HUES64 (cell line): ENCODE results near the gene KRT33B.

Experiments
- H3K27ac ChIP-seq: 2 replicates; pipeline ENCODE4 v1.7.0; 2013; ENCODE audit warnings: low read depth, low read length, inconsistent platforms
- H3K27me3 ChIP-seq: 2 replicates; pipeline ENCODE4 v1.6.1; 2013; ENCODE audit warnings: mild to moderate bottlenecking, low read length; ENCODE audit not compliant: insufficient read depth
- H3K36me3 ChIP-seq: 2 replicates; pipeline ENCODE4 v1.6.1; 2013; ENCODE audit warnings: mild to moderate bottlenecking, low read length; ENCODE audit not compliant: insufficient read depth
- H3K4me1 ChIP-seq: 2 replicates; pipeline ENCODE4 v1.6.1; 2013; ENCODE audit warnings: mild to moderate bottlenecking, low read length, moderate library complexity; ENCODE audit not compliant: insufficient read depth
- H3K4me3 ChIP-seq: 2 replicates; pipeline ENCODE4 v1.5.1; 2013; ENCODE audit warnings: mild to moderate bottlenecking, low read length, moderate library complexity
- H3K9ac ChIP-seq: 2 replicates; pipeline ENCODE4 v1.6.1; 2013; ENCODE audit warnings: mild to moderate bottlenecking, low read depth, low read length
- H3K9me3 ChIP-seq: 2 replicates; pipeline ENCODE4 v1.6.1; 2013; ENCODE audit warnings: low read depth, low read length; ENCODE audit not compliant: insufficient read depth
- WGBS: fragments of 150-250, 120-280 bp; methylation state at CpG from one replicate; pipeline ENCODE4 v1.1.7; 2013; ENCODE audit warnings: missing lambda C conversion rate; 5-methylcytosine and 5-hydroxymethylcytosine counted together

The KRT33B gene

GRCh38 chr17:41332239-41332638, 37.4 kb downstream of the KRT33B start:
- Histone ChIP-seq H3K9ac (no peak overlapping the region), H3K36me3 (no peaks in the 10 kb centered on the region), H3K27me3 (no peaks in the 10 kb centered on the region), H3K4me1 (no peaks in the 10 kb centered on the region), H3K9me3 (no peaks in the 10 kb centered on the region), H3K27ac (no peak overlapping the region), H3K4me3 (no peak overlapping the region)
- WGBS, result 94% methylated on average over 2 of the region's 2 CpGs

- WGBS, result 84% methylated on average over 7 of the region's 7 CpGs
- H3K27ac ChIP-seq, result no peak overlapping the region
- no peaks in the 10 kb centered on the region for H3K27me3 ChIP-seq
- H3K4me1 ChIP-seq, result no peaks in the 10 kb centered on the region
- H3K36me3 ChIP-seq, result no peaks in the 10 kb centered on the region
- H3K9me3 ChIP-seq, result no peaks in the 10 kb centered on the region
- no peak overlapping the region for H3K4me3 ChIP-seq
- H3K9ac ChIP-seq, result no peak overlapping the region
These were observed 38.0 kb downstream of the KRT33B start for GRCh38 chr17:41331606-41332005.

- Histone ChIP-seq H3K9me3 (no peaks in the 10 kb centered on the region), H3K9ac (no peak overlapping the region), H3K36me3 (no peaks in the 10 kb centered on the region), H3K4me1 (no peaks in the 10 kb centered on the region), H3K27ac (no peak overlapping the region), H3K4me3 (no peak overlapping the region), H3K27me3 (no peaks in the 10 kb centered on the region)
- 66% methylated on average over 11 of the region's 13 CpGs for WGBS
These were observed 40.2 kb downstream of the KRT33B start for GRCh38 chr17:41329279-41329948.

- H3K36me3 ChIP-seq, result no peaks in the 10 kb centered on the region
- no peak overlapping the region for H3K27ac ChIP-seq
- H3K9ac ChIP-seq, result no peak overlapping the region
- no peaks in the 10 kb centered on the region for H3K27me3 ChIP-seq
- H3K4me1 ChIP-seq, result no peaks in the 10 kb centered on the region
- H3K9me3 ChIP-seq, result no peaks in the 10 kb centered on the region
- no peak overlapping the region for H3K4me3 ChIP-seq
- WGBS, result 95% methylated on average over 7 of the region's 7 CpGs
These were observed 41.4 kb downstream of the KRT33B start for GRCh38 chr17:41328207-41328606.

- Histone ChIP-seq H3K4me1 (no peaks in the 10 kb centered on the region), H3K9me3 (no peaks in the 10 kb centered on the region), H3K9ac (no peak overlapping the region), H3K27ac (no peak overlapping the region), H3K4me3 (no peak overlapping the region), H3K27me3 (no peaks in the 10 kb centered on the region), H3K36me3 (no peaks in the 10 kb centered on the region)
- 94% methylated on average over 8 of the region's 8 CpGs for WGBS
These were observed 42.0 kb downstream of the KRT33B start for GRCh38 chr17:41327411-41328120.

GRCh38 chr17:41326173-41327145, 43.2 kb downstream of the KRT33B start:
- no peaks in the 10 kb centered on the region for H3K4me1 ChIP-seq
- H3K9ac ChIP-seq, result no peak overlapping the region

GRCh38 chr17:41325611-41326010, 44.0 kb downstream of the KRT33B start:
- H3K4me3 ChIP-seq, result no peak overlapping the region
- H3K27ac ChIP-seq, result no peak overlapping the region
- H3K27me3 ChIP-seq, result no peaks in the 10 kb centered on the region
- no peaks in the 10 kb centered on the region for H3K4me1 ChIP-seq
- no peak overlapping the region for H3K9ac ChIP-seq
- H3K9me3 ChIP-seq, result no peaks in the 10 kb centered on the region
- 87% methylated on average over 6 of the region's 6 CpGs for WGBS
- H3K36me3 ChIP-seq, result no peaks in the 10 kb centered on the region

More at GRCh38 chr17:41326173-41327145, 43.2 kb downstream of the KRT33B start:
- WGBS, result 90% methylated on average over 18 of the region's 18 CpGs
- Histone ChIP-seq H3K27me3 (no peaks in the 10 kb centered on the region), H3K36me3 (no peaks in the 10 kb centered on the region), H3K27ac (no peak overlapping the region), H3K9me3 (no peaks in the 10 kb centered on the region), H3K4me3 (no peak overlapping the region)

GRCh38 chr17:41325126-41325525, 44.5 kb downstream of the KRT33B start:
- H3K27me3 ChIP-seq, result no peaks in the 10 kb centered on the region
- H3K4me1 ChIP-seq, result no peaks in the 10 kb centered on the region
- H3K36me3 ChIP-seq, result no peaks in the 10 kb centered on the region
- no peaks in the 10 kb centered on the region for H3K9me3 ChIP-seq
- no peak overlapping the region for H3K4me3 ChIP-seq
- WGBS, result 90% methylated on average over 10 of the region's 10 CpGs
- no peak overlapping the region for H3K9ac ChIP-seq
- no peak overlapping the region for H3K27ac ChIP-seq

- WGBS, result 74% methylated on average over 16 of the region's 16 CpGs
These were observed 45.2 kb downstream of the KRT33B start for GRCh38 chr17:41324180-41325075.

More at GRCh38 chr17:41324180-41325075, 45.2 kb downstream of the KRT33B start:
- H3K27me3 ChIP-seq, result no peaks in the 10 kb centered on the region
- no peak overlapping the region for H3K4me3 ChIP-seq
- no peak overlapping the region for H3K27ac ChIP-seq
- H3K4me1 ChIP-seq, result no peaks in the 10 kb centered on the region
- H3K9me3 ChIP-seq, result peaks cover under 1% of the 10 kb centered on the region; the same call in 1 of the 2 replicates
- no peaks in the 10 kb centered on the region for H3K36me3 ChIP-seq
- H3K9ac ChIP-seq, result no peak overlapping the region
